IMR-90 (cell line): ENCODE results near the gene CDHR3. TPM values are rescaled to one million over a fixed set of nuclear protein-coding genes. Genes with fewer than 3 reads are reported as not detected.

Source experiments
- ATAC-seq: fragments of 200-7000 bp; cut with Tn5 transposase; 2 replicates; pipeline ENCODE4 v1.9.1; 2020; ENCODE audit warnings: low read depth, mild to moderate bottlenecking, moderate library complexity
- BruUV-seq: library from RNA; stranded (reverse); fragments of 400-500 nt; replicated peaks from 2 replicates; lab custom pipeline; 2021; lab: Mats Ljungman, UMichigan
- CTCF ChIA-PET: fragments of 300-600 bp; formaldehyde crosslinking; extraction: SDS; loops from one replicate; lab custom pipeline; 2021; ENCODE audit warnings: antibody characterized with exemption; lab: Yijun Ruan, JAX
- POLR2A ChIA-PET: fragments of 300-600 bp; sonication (Branson Sonifier 250); formaldehyde crosslinking; loops from one replicate; lab custom pipeline; 2022; ENCODE audit warnings: antibody characterized with exemption; ENCODE audit not compliant: unreplicated experiment; lab: Charles Lee
- DNase-seq: peaks from one replicate; pipeline ENCODE4 v3.0.0; 2013
- H2AFZ ChIP-seq: replicated peaks from 2 replicates; pipeline ENCODE3; 2013; ENCODE audit warnings: low read length, mild to moderate bottlenecking; ENCODE audit not compliant: poor library complexity
- H2AK5ac ChIP-seq: 2 replicates; pipeline ENCODE4 v1.6.1; 2013; ENCODE audit warnings: low read depth, low read length, inconsistent platforms
- H2AK9ac ChIP-seq: replicated peaks from 2 replicates; pipeline ENCODE3; 2013; ENCODE audit warnings: mild to moderate bottlenecking, low read depth, low read length, moderate library complexity; ENCODE audit not compliant: poor library complexity
- H2BK120ac ChIP-seq: 2 replicates; pipeline ENCODE4 v1.6.1; 2013; ENCODE audit warnings: low read depth, low read length, inconsistent platforms
- H2BK15ac ChIP-seq: 3 replicates; pipeline ENCODE4 v1.6.1; 2013; ENCODE audit warnings: low read depth, low read length, inconsistent platforms
- H2BK20ac ChIP-seq: 2 replicates; pipeline ENCODE4 v1.6.1; 2013; ENCODE audit warnings: low read depth, mild to moderate bottlenecking, inconsistent platforms, low read length, moderate library complexity
- H2BK5ac ChIP-seq: 2 replicates; pipeline ENCODE4 v1.6.1; 2013; ENCODE audit warnings: mild to moderate bottlenecking, low read depth, low read length, inconsistent platforms; ENCODE audit not compliant: poor library complexity, severe bottlenecking
- H3K14ac ChIP-seq: replicated peaks from 2 replicates; pipeline ENCODE4 v1.6.1; 2013; ENCODE audit warnings: low read depth, low read length, inconsistent platforms
- H3K18ac ChIP-seq: 2 replicates; pipeline ENCODE4 v1.6.1; 2013; ENCODE audit warnings: low read depth, low read length, control low read depth
- H3K23ac ChIP-seq: 2 replicates; pipeline ENCODE4 v1.6.1; 2013; ENCODE audit warnings: low read depth, low read length, inconsistent platforms
- H3K27ac ChIP-seq: 2 replicates; pipeline ENCODE4 v1.5.1; 2013; ENCODE audit warnings: mild to moderate bottlenecking, control low read depth, low read length; ENCODE audit not compliant: insufficient read depth
- H3K27me3 ChIP-seq: 2 replicates; pipeline ENCODE4 v1.6.1; 2013; ENCODE audit warnings: low read length; ENCODE audit not compliant: control insufficient read depth, insufficient read depth
- H3K36me3 ChIP-seq: 2 replicates; pipeline ENCODE4 v1.6.1; 2013; ENCODE audit warnings: low read length, mixed read lengths; ENCODE audit not compliant: control insufficient read depth, insufficient read depth
- H3K4ac ChIP-seq: 2 replicates; pipeline ENCODE4 v1.6.1; 2013; ENCODE audit warnings: low read depth, low read length, inconsistent platforms
- H3K4me1 ChIP-seq: 2 replicates; pipeline ENCODE4 v1.6.1; 2013; ENCODE audit warnings: low read length, mixed read lengths; ENCODE audit not compliant: control insufficient read depth, insufficient read depth
- H3K4me2 ChIP-seq: 2 replicates; pipeline ENCODE4 v1.6.1; 2013; ENCODE audit warnings: low read depth, mild to moderate bottlenecking, control low read depth, low read length, moderate library complexity
- H3K4me3 ChIP-seq: 2 replicates; pipeline ENCODE4 v1.5.1; 2013; ENCODE audit warnings: low read depth, mild to moderate bottlenecking, control low read depth, low read length, moderate library complexity; ENCODE audit not compliant: insufficient read depth
- H3K56ac ChIP-seq: 2 replicates; pipeline ENCODE4 v1.6.1; 2013; ENCODE audit warnings: low read length, inconsistent platforms; ENCODE audit not compliant: insufficient read depth; ENCODE audit errors: extremely low read depth
- H3K79me1 ChIP-seq, 2 experiments: 2 replicates each; pipeline ENCODE4 v1.6.1; 2013; ENCODE audit warnings: low read length in 2 of 2, inconsistent platforms in 1 of 2, low read depth in 1 of 2
- H3K9ac ChIP-seq: 2 replicates; pipeline ENCODE4 v1.6.1; 2013; ENCODE audit warnings: low read depth, low read length, control low read depth
- H3K9me1 ChIP-seq: 2 replicates; pipeline ENCODE4 v1.6.1; 2013; ENCODE audit warnings: low read length, inconsistent platforms; ENCODE audit not compliant: insufficient read depth
- H3K9me3 ChIP-seq: 2 replicates; pipeline ENCODE4 v1.6.1; 2013; ENCODE audit warnings: low read length; ENCODE audit not compliant: control insufficient read depth, insufficient read depth
- H4K20me1 ChIP-seq: 2 replicates; pipeline ENCODE4 v1.6.1; 2013; ENCODE audit warnings: low read length, inconsistent platforms; ENCODE audit not compliant: insufficient read depth
- H4K5ac ChIP-seq: 2 replicates; pipeline ENCODE4 v1.6.1; 2013; ENCODE audit warnings: mild to moderate bottlenecking, low read depth, low read length, control low read depth
- H4K8ac ChIP-seq, 2 experiments: 2 replicates each; pipeline ENCODE4 v1.6.1; 2013; ENCODE audit warnings: low read depth in 2 of 2, low read length in 2 of 2, control low read depth in 1 of 2, inconsistent platforms in 1 of 2
- H4K91ac ChIP-seq: 2 replicates; pipeline ENCODE4 v1.6.1; 2013; ENCODE audit warnings: low read depth, low read length, inconsistent platforms; ENCODE audit not compliant: insufficient read depth
- CHD1 ChIP-seq: IDR thresholded peaks from 2 replicates; pipeline ENCODE4 v1.6.1; 2012; ENCODE audit warnings: low read depth, low read length, improper control_type of control experiment
- CTCF ChIP-seq: conservative IDR thresholded peaks from 2 replicates; pipeline ENCODE4 v1.5.1; 2012; ENCODE audit warnings: mild to moderate bottlenecking, low read depth, low read length, improper control_type of control experiment
- ELK1 ChIP-seq: fragments of 150-350 bp; IDR thresholded peaks from 2 replicates; pipeline ENCODE4 v1.6.1; 2016; ENCODE audit warnings: low read depth, mild to moderate bottlenecking, low read length, moderate library complexity, borderline replicate concordance
- FOS ChIP-seq: fragments of 150-350 bp; IDR thresholded peaks from 2 replicates; pipeline ENCODE4 v1.6.1; 2016; ENCODE audit warnings: low read depth, low read length
- MAFK ChIP-seq: IDR thresholded peaks from 2 replicates; pipeline ENCODE4 v1.6.1; 2012; ENCODE audit warnings: low read depth, low read length, improper control_type of control experiment
- MAZ ChIP-seq: IDR thresholded peaks from 2 replicates; pipeline ENCODE4 v1.6.1; 2012; ENCODE audit warnings: low read depth, mild to moderate bottlenecking, low read length, improper control_type of control experiment, moderate library complexity, borderline replicate concordance
- MXI1 ChIP-seq: IDR thresholded peaks from 2 replicates; pipeline ENCODE4 v1.6.1; 2012; ENCODE audit warnings: low read depth, mild to moderate bottlenecking, low read length, moderate library complexity, borderline replicate concordance
- NFE2L2 ChIP-seq: fragments of 150-350 bp; IDR thresholded peaks from 2 replicates; pipeline ENCODE4 v1.6.1; 2016; ENCODE audit warnings: low read depth, mild to moderate bottlenecking, low read length
- POLR2A ChIP-seq: IDR thresholded peaks from 2 replicates; pipeline ENCODE4 v1.6.1; 2012; ENCODE audit warnings: mild to moderate bottlenecking, low read depth, low read length
- RAD21 ChIP-seq: IDR thresholded peaks from 2 replicates; pipeline ENCODE4 v1.6.1; 2012; ENCODE audit warnings: low read length, improper control_type of control experiment
- RCOR1 ChIP-seq: IDR thresholded peaks from 2 replicates; pipeline ENCODE4 v1.6.1; 2012; ENCODE audit warnings: mild to moderate bottlenecking, low read length, improper control_type of control experiment; ENCODE audit not compliant: insufficient replicate concordance
- RFX5 ChIP-seq: IDR thresholded peaks from 2 replicates; pipeline ENCODE4 v1.8.0; 2012; ENCODE audit warnings: low read depth, mild to moderate bottlenecking, low read length, moderate library complexity
- SMC3 ChIP-seq: fragments of 150-350 bp; IDR thresholded peaks from 2 replicates; pipeline ENCODE4 v1.6.1; 2016; ENCODE audit warnings: low read depth, mild to moderate bottlenecking, antibody characterized with exemption, low read length, moderate library complexity
- WGBS, 2 experiments: methylation state at CpG; one replicate each; pipeline versions ENCODE4 v1.1.5 to v1.1.7; 2013; ENCODE audit warnings: missing lambda C conversion rate in 2 of 2; ENCODE audit not compliant: insufficient read length in 1 of 2; ENCODE audit errors: extremely low coverage in 2 of 2; 5-methylcytosine and 5-hydroxymethylcytosine counted together
- dilution Hi-C: fragments of 300-500 bp; cut with HindIII; formaldehyde crosslinking; loops from one replicate; pipeline ENCODE4 v1.14.3; 2018; ENCODE audit warnings: low sequenced_read_pairs; ENCODE audit not compliant: unreplicated experiment
- in situ Hi-C: fragments of 300-500 bp; cut with MboI; formaldehyde crosslinking; loops from 3 replicates; pipeline ENCODE4 v1.14.3; 2019; ENCODE audit warnings: low sequenced_read_pairs, inconsistent platforms, mixed read lengths
- intact Hi-C: fragments of 100-400 bp; cut with micrococcal nuclease; formaldehyde crosslinking; loops from 2 replicates; pipeline ENCODE4 v1.10.0; 2022
- polyA plus RNA-seq, 3 experiments: library from polyadenylated mRNA; depleted of rRNA; stranded (reverse); fragments of >200 nt; gene quantifications; 2 replicates each; pipeline ENCODE4 v1.2.3, GENCODE V29; 2012; ENCODE audit warnings: low replicate concordance in 1 of 3
- total RNA-seq: library from RNA; depleted of rRNA; stranded (reverse); fragments of >200 nt; gene quantifications from 2 replicates; pipeline ENCODE4 v1.2.3, GENCODE V29; 2012

Gene CDHR3
- total and polyA plus RNA-seq, 2 of the 4 experiments (the other 2 are of a cell fraction) = 0.96 to 1.6 TPM

- no peaks in the 10 kb centered on the region for H3K9me1 ChIP-seq
- TF ChIP-seq FOS (no peak), CHD1 (no peak), RCOR1 (no peak), MAZ (no peak), SMC3 (no peak), POLR2A (no peak), RFX5 (no peak), MXI1 (no peak), CTCF (no peak), NFE2L2 (no peak), RAD21 (no peak), ELK1 (no peak), MAFK (no peak)
- H3K56ac ChIP-seq = no peak overlapping the region
- no peak overlapping the region for H4K5ac ChIP-seq
- no peak overlapping the region for H2AFZ ChIP-seq
- no peak overlapping the region for H2BK20ac ChIP-seq
- no peak overlapping the region for H2BK120ac ChIP-seq
- dilution Hi-C loops (no loop called here), intact Hi-C loops (no loop called here), in situ Hi-C loops (no loop called here)
- H3K4ac ChIP-seq = no peak overlapping the region
- no peak overlapping the region for H3K4me3 ChIP-seq
- H2AK5ac ChIP-seq = no peak overlapping the region
- H3K4me1 ChIP-seq = no peaks in the 10 kb centered on the region
- H3K27me3 ChIP-seq = peaks cover 7% of the 10 kb centered on the region
- H3K14ac ChIP-seq = no peak overlapping the region
- no peak overlapping the region for H4K91ac ChIP-seq
- H4K20me1 ChIP-seq = no peaks in the 10 kb centered on the region
- DNase-seq = no peak
- no peaks in the 10 kb centered on the region for H3K79me1 ChIP-seq
- no peak overlapping the region for H3K18ac ChIP-seq
- BruUV-seq = no TSS peak
- ChIA-PET CTCF (interaction anchor here (1.2 kb wide), 1 partner anchor 9 kb away, joined by 3 read pairs; no protein-coding TSS in a partner anchor), POLR2A (no interaction called here)
- H2BK15ac ChIP-seq = no peak overlapping the region
- WGBS, 2 experiments = no CpG with 5 or more reads among the region's 2 CpGs
- H3K27ac ChIP-seq = no peak overlapping the region
- no peak overlapping the region for H4K8ac ChIP-seq
- H3K23ac ChIP-seq = no peak overlapping the region
- no peak overlapping the region for H2BK5ac ChIP-seq
- H2AK9ac ChIP-seq = no peak overlapping the region
- no peak overlapping the region for H3K4me2 ChIP-seq
- H3K9ac ChIP-seq = no peak overlapping the region
- H3K9me3 ChIP-seq = peaks cover 10% of the 10 kb centered on the region
- ATAC-seq = no peak
- no peaks in the 10 kb centered on the region for H3K36me3 ChIP-seq
Observed at GRCh38 chr7:105951597-105951996, 11.5 kb upstream of the CDHR3 start.
